HCT116 (cell line): ENCODE results near the gene INSL3.

Experiments
- ELF1 ChIP-seq: IDR thresholded peaks from 2 replicates; pipeline ENCODE4 v1.6.1; 2012; ENCODE audit warnings: low read depth, borderline replicate concordance
- EZH2 ChIP-seq: fragments of 200-600 bp; sonication (generic); IDR thresholded peaks from 2 replicates; pipeline ENCODE4 v1.6.1; 2017; ENCODE audit warnings: antibody characterized with exemption, mixed run types
- EZH2phosphoT487 ChIP-seq: fragments of 200-600 bp; IDR thresholded peaks from 2 replicates; pipeline ENCODE4 v1.6.1; 2018; ENCODE audit warnings: antibody characterized with exemption, borderline replicate concordance
- POLR2A ChIP-seq: IDR thresholded peaks from 2 replicates; pipeline ENCODE4 v1.7.0; 2011; ENCODE audit warnings: borderline replicate concordance; ENCODE audit not compliant: insufficient read depth, insufficient read length; ENCODE audit errors: extremely low read depth
- POLR2AphosphoS5 ChIP-seq: IDR thresholded peaks from 2 replicates; pipeline ENCODE4 v1.6.1; 2011; ENCODE audit warnings: mild to moderate bottlenecking, low read depth, low read length, moderate library complexity
- SP1 ChIP-seq: IDR thresholded peaks from 2 replicates; pipeline ENCODE4 v1.6.1; 2012; ENCODE audit warnings: low read depth
- SRF ChIP-seq: IDR thresholded peaks from 2 replicates; pipeline ENCODE4 v1.6.1; 2012; ENCODE audit warnings: low read depth
- TCF7L2 ChIP-seq: IDR thresholded peaks from 2 replicates; pipeline ENCODE4 v1.7.0; 2011; ENCODE audit warnings: borderline replicate concordance, inconsistent platforms; ENCODE audit not compliant: insufficient read depth, insufficient read length; ENCODE audit errors: extremely low read depth
- TF ChIP-seq, protein P1 (sequence below), 3 experiments: fragments of 200-600 bp in 1 of 3; sonication (generic) in 1 of 3; IDR thresholded peaks in 2 of 3; conservative IDR thresholded peaks in 1 of 3; 2 replicates each; pipeline ENCODE4 v1.5.1; 2012 to 2017; ENCODE audit warnings: low read depth in 2 of 3, low read length in 2 of 3, antibody characterized with exemption in 1 of 3, borderline replicate concordance in 1 of 3, control low read depth in 1 of 3, mild to moderate bottlenecking in 1 of 3, mixed read lengths in 1 of 3, mixed run types in 1 of 3, moderate library complexity in 1 of 3; ENCODE audit not compliant: insufficient read depth in 1 of 3
- TF ChIP-seq, protein P2 (sequence below): IDR thresholded peaks from 2 replicates; pipeline ENCODE4 v1.6.1; 2012
- TF ChIP-seq, protein P3 (sequence below): IDR thresholded peaks from 2 replicates; pipeline ENCODE4 v1.6.1; 2011; ENCODE audit warnings: mild to moderate bottlenecking, low read length, moderate library complexity; ENCODE audit not compliant: insufficient replicate concordance; ENCODE audit errors: extremely low read depth

DNA sequence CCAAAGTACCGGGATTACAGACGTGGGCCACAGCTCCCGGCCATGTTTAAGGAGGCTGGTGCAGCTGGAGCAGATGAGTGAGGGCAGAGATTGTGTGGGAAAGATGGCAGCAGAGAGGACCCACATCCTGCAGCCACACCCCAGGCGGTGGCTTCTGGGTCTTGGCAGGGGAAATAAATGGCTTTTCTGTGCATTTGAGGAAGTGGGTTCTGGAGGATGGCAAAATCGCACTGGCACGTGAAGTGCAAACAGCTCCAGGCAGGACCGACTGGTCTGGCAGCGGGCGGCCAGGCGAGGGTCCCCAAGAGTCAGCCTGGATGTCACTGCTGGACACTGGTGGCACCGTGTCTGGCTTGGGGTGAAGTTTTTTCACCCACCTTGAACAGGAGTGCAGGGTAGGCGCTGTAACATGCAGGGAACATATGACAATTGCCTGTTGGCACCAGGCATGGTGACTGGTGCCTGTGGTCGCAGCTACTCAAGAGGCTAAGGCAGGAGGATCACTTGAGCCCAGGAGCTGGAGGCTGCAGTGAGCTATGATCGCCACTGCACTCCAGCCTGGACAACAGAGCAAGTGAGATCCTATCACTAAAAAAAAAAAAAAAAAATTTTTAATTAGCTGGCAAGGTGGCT, 17.9 kb downstream of the INSL3 start:
- TF ChIP-seq SP1 (no peak), SRF (no peak), POLR2A (no peak), EZH2 (no peak), EZH2phosphoT487 (no peak), TCF7L2 (no peak), ELF1 (no peak), POLR2AphosphoS5 (no peak)
- TF ChIP-seq, protein P1, sequence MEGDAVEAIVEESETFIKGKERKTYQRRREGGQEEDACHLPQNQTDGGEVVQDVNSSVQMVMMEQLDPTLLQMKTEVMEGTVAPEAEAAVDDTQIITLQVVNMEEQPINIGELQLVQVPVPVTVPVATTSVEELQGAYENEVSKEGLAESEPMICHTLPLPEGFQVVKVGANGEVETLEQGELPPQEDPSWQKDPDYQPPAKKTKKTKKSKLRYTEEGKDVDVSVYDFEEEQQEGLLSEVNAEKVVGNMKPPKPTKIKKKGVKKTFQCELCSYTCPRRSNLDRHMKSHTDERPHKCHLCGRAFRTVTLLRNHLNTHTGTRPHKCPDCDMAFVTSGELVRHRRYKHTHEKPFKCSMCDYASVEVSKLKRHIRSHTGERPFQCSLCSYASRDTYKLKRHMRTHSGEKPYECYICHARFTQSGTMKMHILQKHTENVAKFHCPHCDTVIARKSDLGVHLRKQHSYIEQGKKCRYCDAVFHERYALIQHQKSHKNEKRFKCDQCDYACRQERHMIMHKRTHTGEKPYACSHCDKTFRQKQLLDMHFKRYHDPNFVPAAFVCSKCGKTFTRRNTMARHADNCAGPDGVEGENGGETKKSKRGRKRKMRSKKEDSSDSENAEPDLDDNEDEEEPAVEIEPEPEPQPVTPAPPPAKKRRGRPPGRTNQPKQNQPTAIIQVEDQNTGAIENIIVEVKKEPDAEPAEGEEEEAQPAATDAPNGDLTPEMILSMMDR (IDR thresholded peaks at IDR 0.05 in 2 of 3, conservative IDR thresholded peaks at IDR 0.05 in 1 of 3; ENCODE audit: borderline replicate concordance in 1 of 3, insufficient read depth in 1 of 3, low read depth in 2 of 3, low read length in 2 of 3) = no peak
- TF ChIP-seq, protein P2, sequence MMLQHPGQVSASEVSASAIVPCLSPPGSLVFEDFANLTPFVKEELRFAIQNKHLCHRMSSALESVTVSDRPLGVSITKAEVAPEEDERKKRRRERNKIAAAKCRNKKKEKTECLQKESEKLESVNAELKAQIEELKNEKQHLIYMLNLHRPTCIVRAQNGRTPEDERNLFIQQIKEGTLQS = no peak
- TF ChIP-seq, protein P3, sequence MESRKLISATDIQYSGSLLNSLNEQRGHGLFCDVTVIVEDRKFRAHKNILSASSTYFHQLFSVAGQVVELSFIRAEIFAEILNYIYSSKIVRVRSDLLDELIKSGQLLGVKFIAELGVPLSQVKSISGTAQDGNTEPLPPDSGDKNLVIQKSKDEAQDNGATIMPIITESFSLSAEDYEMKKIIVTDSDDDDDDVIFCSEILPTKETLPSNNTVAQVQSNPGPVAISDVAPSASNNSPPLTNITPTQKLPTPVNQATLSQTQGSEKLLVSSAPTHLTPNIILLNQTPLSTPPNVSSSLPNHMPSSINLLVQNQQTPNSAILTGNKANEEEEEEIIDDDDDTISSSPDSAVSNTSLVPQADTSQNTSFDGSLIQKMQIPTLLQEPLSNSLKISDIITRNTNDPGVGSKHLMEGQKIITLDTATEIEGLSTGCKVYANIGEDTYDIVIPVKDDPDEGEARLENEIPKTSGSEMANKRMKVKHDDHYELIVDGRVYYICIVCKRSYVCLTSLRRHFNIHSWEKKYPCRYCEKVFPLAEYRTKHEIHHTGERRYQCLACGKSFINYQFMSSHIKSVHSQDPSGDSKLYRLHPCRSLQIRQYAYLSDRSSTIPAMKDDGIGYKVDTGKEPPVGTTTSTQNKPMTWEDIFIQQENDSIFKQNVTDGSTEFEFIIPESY = no peak
